ENCODE results near the gene TTI1.

Gene TTI1

GRCh38 chr20:37936041-37936440, 97.2 kb downstream of the TTI1 start:
- no peak overlapping the region for H3K27ac ChIP-seq
- TF ChIP-seq CTCF (IDR thresholded peaks at IDR 0.05) (no peak), ZFX (IDR thresholded peaks at IDR 0.05; ENCODE audit: borderline replicate concordance) (no peak)

DNA sequence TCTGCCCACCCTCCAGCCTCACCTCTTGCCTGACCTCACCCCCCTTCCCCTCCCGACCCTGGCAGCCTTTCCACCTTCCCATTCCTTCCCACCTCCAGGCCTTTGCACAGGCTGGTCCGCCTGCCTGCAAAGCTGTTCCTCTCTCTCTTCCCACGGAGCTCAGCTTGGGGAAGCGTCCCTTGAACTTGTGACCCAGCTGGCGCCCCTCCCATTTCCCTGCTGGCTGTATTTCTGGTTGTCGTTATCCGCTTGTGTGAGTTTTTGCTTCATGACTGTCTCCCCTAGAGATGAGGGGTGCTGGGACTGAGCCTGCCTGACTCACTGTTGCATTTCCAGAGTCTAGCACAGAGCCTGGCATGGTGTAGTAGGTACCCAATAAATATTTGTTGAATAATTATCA, 97.8 kb downstream of the TTI1 start:
- no peak for TF ChIP-seq ZFX (IDR thresholded peaks at IDR 0.05; ENCODE audit: borderline replicate concordance)
- no peak for TF ChIP-seq CTCF (IDR thresholded peaks at IDR 0.05)
- no peak overlapping the region for H3K27ac ChIP-seq

DNA sequence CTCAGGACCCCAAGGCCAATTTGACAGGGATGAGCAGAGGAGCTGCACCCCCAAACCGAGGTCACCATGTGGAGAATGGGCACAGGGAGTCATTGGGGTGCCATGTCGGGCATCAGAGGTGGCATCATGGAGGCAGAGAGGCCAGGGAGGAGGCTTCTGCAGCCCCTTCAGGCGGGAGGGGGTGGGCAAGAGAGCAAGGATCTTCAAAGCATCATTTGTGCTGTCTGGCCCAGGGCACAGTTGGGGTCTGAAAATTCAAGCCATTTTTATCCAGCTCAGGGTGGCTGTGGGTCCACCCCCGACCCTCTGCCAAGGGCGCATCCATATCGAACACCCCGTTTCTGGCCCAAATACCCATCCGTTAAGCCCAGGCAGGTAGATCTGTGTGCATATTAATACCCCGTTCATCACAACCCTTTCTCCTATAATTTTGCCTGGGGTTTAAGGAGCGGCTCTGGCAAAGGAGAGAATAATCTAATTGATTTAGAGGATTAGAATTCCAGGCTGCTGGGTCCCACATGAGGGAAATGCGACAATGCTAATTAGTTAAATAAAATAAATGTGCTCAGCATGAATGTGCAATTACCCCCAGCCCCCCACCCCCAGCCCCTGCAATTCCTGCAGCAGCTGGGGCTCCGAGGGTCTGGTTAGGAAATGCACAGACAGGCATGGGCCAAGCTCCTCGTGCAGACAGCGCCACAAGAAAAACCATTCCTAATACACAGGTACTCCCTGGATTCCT, 98.5 kb downstream of the TTI1 start:
- H3K27ac ChIP-seq, result no peak overlapping the region
- TF ChIP-seq ZFX (IDR thresholded peaks at IDR 0.05; ENCODE audit: borderline replicate concordance) (no peak), CTCF (IDR thresholded peaks at IDR 0.05) (no peak)

DNA sequence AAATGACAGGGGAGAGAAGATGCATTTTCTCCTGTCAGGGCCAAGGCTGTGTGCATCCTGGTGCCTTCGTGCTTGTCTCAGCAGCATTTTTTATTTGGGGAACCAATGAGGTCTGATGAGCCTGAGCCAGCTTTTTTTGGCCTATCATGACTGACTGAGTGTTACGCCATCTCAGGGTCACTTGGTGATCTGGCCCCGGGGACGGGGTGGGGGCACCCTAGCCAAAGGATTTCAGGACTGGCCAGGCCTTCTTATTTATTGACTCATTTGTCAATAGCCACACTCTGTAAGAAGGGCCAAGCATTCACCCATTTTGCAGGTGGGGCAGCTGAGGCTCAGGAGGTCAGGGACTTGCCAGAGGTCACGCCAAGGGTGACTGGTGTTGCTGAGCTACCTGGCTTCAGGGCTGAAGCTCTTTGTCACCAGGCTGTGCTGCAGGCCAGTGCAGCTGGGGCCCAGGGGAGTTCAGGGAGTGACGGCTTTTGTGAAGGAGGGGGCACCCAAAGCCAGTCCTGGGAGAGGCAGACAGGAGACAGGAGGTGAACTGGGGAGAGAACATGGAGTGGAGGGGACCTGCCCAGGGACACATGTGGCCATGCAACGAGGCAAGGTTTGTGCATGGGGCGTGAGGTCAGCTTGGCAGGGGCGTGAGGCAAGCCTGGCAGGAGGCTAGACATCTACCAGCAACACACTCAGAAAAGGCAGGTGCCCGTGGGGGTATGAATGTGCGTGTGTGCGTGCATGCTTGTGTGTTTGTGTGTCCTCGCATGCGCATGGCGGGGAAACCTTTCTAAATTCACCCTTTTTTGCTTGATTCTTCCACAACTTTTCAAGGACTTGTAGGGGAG, 99.2 kb downstream of the TTI1 start:
- no peak overlapping the region for H3K27ac ChIP-seq
- no peak for TF ChIP-seq ZFX (IDR thresholded peaks at IDR 0.05; ENCODE audit: borderline replicate concordance)
- TF ChIP-seq CTCF (IDR thresholded peaks at IDR 0.05), result no peak

All from 22Rv1 (cell line).